Esophagus mucosa (tissue), 1 donor: ENCODE measurements around the gene MAP4K2. TPM values are rescaled to one million over a fixed set of nuclear protein-coding genes. Genes with fewer than 3 reads are reported as not detected.

Source experiments
- ATAC-seq: fragments of 200-7000 bp; cut with Tn5 transposase; one replicate; pipeline ENCODE4 v1.9.1; 2020
- total RNA-seq: library from RNA; stranded (reverse); gene quantifications from one replicate; pipeline ENCODE4 v1.2.4, GENCODE V29; 2023
- donor health status: DM: yes; HTN: yes; CAD: no.

The MAP4K2 gene
- total RNA-seq, 1 donor from 2014 or later = 5.4 TPM

DNA sequence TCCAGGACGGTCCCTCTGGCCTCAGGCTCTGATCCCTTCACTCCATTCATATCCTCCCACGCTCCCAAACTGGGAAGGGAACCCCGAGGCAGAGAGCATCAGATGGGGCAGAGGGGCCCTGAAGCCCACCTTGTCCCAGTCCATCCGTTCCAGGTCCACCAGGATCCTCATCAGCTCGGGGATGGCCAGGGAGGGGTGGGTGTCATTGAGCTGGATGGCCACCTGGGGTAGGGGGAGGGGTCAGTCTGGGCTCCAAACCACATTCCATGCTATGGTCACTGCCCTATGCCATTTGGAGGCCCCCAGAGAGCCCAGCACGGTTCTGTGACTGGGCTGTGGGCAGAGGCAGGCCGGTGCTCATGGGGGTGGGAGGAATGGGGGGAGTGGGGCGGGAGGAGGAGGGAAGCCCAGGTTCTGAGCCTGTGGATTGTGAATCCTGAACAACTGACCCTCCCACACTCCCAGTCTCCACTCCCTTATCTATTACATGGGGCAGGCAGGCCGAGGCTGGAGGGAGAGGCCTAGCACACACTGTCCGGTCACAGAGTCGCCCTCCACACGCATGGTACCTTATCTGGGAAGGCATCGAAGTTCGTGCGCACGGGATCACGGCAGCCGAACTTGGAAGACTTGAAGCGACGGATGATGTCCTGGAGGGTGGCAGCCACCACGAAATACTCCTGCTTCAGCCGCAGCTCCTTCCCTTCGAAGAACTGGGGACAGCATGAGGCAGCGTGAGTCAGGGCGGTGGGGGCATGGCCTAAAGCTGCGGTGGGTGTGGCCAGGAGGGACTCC lies 48.7 kb downstream of the MAP4K2 start:
- no peak for ATAC-seq

DNA sequence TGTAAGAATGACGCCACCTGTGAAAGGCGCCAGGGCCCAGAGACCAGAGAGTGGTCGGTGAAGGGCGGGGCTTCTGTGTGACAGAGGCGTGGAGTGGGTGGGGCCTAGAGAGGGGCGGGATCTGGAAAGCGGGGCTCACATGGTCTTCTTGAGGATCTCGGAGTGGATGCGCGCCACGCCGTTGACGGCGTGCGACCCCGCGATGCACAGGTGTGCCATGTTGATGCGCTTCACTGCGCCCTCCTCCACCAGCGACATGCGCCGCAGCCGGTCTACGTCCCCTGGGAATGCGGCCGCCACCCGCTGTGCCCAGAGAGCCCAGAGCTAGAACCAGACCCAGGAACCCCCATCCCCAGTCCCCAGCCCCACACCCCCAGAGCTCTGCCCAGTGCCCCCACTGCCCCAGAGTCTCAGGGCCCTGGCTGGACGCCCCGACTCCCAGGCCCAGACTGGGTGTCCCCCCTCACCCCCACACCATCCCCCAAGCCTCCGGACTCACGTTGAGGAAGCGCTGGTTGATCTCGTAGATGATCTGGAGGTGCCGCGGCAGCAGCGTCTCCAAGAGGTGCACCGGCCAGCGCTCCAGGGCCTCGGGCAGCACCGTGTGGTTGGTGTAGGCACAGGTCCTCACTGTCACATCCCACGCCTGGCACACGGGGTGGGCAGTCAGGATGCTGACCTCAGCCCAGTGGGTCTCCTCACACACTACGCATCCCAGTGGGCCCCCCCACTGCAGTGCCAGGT lies 49.5 kb downstream of the MAP4K2 start:
- ATAC-seq = no peak

GRCh38 chr11:64753019-64753379 lies 50.0 kb downstream of the MAP4K2 start:
- no peak for ATAC-seq

- ATAC-seq = no peak
Observed at GRCh38 chr11:64752175-64752970, 50.6 kb downstream of the MAP4K2 start.

DNA sequence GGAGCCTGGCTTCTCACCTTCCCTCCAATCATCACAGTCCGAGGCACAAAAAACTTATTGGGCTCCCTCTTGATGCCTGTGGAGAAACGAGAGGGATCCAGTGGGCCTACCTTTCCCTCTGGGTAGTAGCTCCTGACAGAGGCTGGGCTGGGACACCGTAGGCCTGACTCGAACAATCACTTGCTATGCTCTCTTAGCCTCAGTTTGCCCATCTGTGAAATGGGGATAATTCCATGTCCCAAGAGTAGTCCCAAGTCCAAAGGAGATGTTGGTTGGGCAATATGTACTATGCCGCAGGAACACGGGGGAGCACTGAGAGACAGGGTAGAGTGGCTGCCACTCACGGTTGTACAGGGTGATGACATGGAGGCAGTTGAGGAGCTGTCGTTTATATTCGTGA lies 51.4 kb downstream of the MAP4K2 start:
- no peak for ATAC-seq

DNA sequence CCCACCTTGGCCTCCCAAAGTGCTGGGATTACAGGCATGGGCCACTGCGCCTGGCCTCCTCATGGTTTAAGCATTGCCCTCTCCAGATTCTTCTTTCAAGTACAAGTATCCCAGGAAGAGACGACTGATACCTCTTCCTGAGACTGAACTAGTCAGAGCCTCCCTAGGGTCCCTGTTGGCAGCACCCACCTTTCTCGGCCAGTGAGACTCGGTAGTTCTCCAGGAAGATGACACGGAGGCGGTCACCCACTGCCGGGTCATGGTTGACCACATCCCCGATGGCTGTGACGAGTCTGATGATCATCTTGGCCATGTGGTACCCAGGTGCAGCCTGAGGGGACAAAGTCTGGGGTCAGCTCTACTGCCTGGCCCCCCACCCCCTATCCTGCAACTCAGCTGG lies 51.9 kb downstream of the MAP4K2 start:
- ATAC-seq = no peak

GRCh38 chr11:64750361-64751054 lies 52.5 kb downstream of the MAP4K2 start:
- no peak for ATAC-seq

- ATAC-seq = no peak
Observed at GRCh38 chr11:64747961-64748665, 54.9 kb downstream of the MAP4K2 start.

- ATAC-seq = no peak
Observed at GRCh38 chr11:64746486-64746885, 56.5 kb downstream of the MAP4K2 start.

- ATAC-seq = peak; percentile 18
Observed at GRCh38 chr11:64745521-64746328, 57.3 kb downstream of the MAP4K2 start.

DNA sequence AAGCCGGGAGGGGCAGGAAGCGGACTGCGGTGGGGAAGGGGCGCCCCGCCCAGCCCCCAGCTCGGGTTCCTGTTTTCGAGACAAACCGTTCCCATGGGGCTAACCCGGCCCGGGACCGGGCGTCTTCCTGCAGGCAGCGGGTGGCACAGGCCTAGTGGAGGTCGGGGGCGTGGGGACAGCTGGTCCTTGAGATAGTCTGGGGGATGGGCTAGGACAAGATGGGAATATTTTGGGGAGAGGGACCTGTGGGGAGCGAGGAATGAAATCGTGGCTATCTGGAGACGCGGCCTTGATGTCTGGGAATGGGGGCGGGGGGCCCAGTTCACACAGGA lies 57.9 kb downstream of the MAP4K2 start:
- ATAC-seq = peak; percentile 31

DNA sequence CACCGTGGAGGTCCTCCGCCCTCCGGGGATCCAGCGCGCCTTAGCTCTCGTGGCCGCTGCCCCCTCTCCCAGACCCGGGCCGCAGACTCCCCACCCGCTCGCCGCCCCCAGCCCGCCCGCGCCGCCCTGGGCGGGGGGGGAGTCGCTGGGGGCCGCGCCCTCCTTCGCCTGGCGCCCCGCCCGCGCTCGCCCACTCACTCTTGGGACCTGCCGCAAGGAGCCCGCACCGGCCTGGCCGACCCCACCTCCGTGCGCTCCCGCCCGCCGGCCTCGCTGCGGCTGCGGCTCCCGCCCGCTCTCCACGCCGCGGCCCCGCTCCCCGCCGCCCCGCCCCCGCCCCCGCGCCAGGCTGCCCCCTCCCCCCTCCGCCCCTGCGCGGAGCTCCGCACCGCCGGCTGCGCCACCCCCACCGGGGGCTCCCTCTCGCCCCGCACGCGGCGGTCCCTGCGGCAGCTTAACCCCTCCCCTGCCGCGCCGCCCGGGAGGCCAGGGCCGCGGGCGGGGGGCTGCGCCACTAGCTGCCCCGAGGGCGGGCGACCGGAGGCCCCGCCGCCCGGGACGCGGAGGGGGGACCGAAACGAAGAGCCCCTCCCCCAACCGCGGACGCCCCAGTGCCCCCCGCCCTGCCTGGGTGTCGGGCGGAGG lies 58.3 kb downstream of the MAP4K2 start:
- no peak for ATAC-seq

- ATAC-seq = peak; percentile 45
Observed at GRCh38 chr11:64743591-64744543, 59.1 kb downstream of the MAP4K2 start, which contains the start of gene RASGRP2. TSS of gene RASGRP2 (minus strand) at chr11:64744142. CDS start at chr11:64742866, 1,276 bp downstream.

DNA sequence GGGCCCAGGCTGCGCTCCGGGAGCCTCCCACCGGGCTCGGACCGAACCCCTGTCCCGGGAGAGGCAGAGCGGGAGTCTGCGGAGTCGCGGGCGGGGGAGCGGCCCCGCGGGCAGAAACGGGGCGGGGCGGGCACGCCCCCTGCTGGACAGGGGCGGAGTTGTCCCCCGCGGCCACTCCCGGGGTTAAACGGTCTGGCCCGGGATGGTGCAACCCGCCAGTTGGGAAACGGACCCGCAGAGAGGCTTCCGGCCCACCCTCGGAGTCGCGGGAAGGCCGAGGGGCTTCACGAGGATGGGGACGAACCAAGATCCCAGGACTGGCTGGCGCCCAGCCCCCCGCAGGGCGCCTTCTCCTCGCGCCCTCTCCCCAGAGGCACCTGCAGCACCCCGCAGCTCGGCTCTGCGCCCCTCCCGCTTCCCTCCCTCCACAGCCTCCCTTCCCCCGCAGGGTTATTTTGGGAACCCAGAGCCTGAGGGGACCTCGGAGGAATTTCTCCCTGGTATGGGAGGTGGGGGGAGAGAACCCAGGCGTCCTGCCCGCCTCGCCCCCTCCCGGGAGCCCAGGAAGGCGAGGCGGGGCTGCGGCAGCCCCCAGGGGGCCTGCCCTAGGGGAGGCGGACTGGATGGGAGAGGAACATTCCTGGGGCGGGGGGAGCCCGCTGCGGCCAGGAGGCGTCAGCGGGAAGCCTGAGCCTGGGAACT lies 60.0 kb downstream of the MAP4K2 start:
- peak; percentile 53 for ATAC-seq

- ATAC-seq = peak; percentile 5
Observed at GRCh38 chr11:64742087-64742888, 60.7 kb downstream of the MAP4K2 start.

- no peak for ATAC-seq
Observed at GRCh38 chr11:64741375-64742086, 61.5 kb downstream of the MAP4K2 start.

GRCh38 chr11:64739871-64740270 lies 63.1 kb downstream of the MAP4K2 start:
- ATAC-seq = no peak
